Stimulated activated CD4-positive, alpha-beta T cell treated with anti-CD3 and anti-CD28 coated beads, Interleukin-1b, Interleukin-23, amount 100 ng/mL, for 4 hours (primary cell): ENCODE data around the gene NR5A1.

Source experiments
- DNase-seq, 2 donors: peaks; one replicate each; pipeline ENCODE4 v3.0.0-alpha.2; 2020; ENCODE audit warnings: low read depth in 2 of 2

NR5A1 gene

GRCh38 chr9:124481115-124481514 is 26.1 kb downstream of the NR5A1 start:
- DNase-seq = no peak

- DNase-seq = no peak
Observed at GRCh38 chr9:124480621-124480981, 26.6 kb downstream of the NR5A1 start.

GRCh38 chr9:124479947-124480620 is 27.1 kb downstream of the NR5A1 start:
- no peak for DNase-seq

GRCh38 chr9:124479371-124479770 is 27.8 kb downstream of the NR5A1 start:
- no peak for DNase-seq

- DNase-seq = no peak
Observed at GRCh38 chr9:124478354-124478753, 28.8 kb downstream of the NR5A1 start.

- DNase-seq = no peak
Observed at GRCh38 chr9:124477648-124478285, 29.4 kb downstream of the NR5A1 start.

- no peak for DNase-seq
Observed at GRCh38 chr9:124477211-124477647, 30.0 kb downstream of the NR5A1 start.

GRCh38 chr9:124475868-124476690 is 31.1 kb downstream of the NR5A1 start:
- DNase-seq = no peak

- no peak for DNase-seq
Observed at GRCh38 chr9:124475158-124475867, 31.9 kb downstream of the NR5A1 start.

- no peak for DNase-seq
Observed at GRCh38 chr9:124474151-124474550, 33.0 kb downstream of the NR5A1 start.

GRCh38 chr9:124473310-124473709 is 33.9 kb downstream of the NR5A1 start:
- no peak for DNase-seq

GRCh38 chr9:124472770-124473169 is 34.4 kb downstream of the NR5A1 start:
- DNase-seq = no peak

GRCh38 chr9:124471761-124472160 is 35.4 kb downstream of the NR5A1 start:
- DNase-seq = no peak

- DNase-seq = no peak
Observed at GRCh38 chr9:124470726-124471125, 36.5 kb downstream of the NR5A1 start.

GRCh38 chr9:124470306-124470705 is 36.9 kb downstream of the NR5A1 start:
- no peak for DNase-seq

GRCh38 chr9:124469011-124469832 is 38.0 kb downstream of the NR5A1 start:
- no peak for DNase-seq

GRCh38 chr9:124468061-124468740 is 39.0 kb downstream of the NR5A1 start:
- no peak for DNase-seq

- DNase-seq = no peak
Observed at GRCh38 chr9:124467410-124468060, 39.7 kb downstream of the NR5A1 start.

GRCh38 chr9:124465736-124466135 is 41.5 kb downstream of the NR5A1 start:
- DNase-seq = no peak

- no peak for DNase-seq
Observed at GRCh38 chr9:124462739-124463138, 44.5 kb downstream of the NR5A1 start.
